Amniotic stem cell (primary cell): ENCODE measurements around the gene TSPAN17.

Experiments used
- DNase-seq: peaks from one replicate; lab custom pipeline; 2025; lab: John Stamatoyannopoulos, UW

The TSPAN17 gene

GRCh38 chr5:176642675-176643490 is 4.4 kb upstream of the TSPAN17 start:
- no peak for DNase-seq

GRCh38 chr5:176643491-176644219 is 3.6 kb upstream of the TSPAN17 start:
- no peak for DNase-seq

- no peak for DNase-seq
These were observed 3.0 kb upstream of the TSPAN17 start for GRCh38 chr5:176644294-176644693.

- DNase-seq = no peak
These were observed 2.2 kb upstream of the TSPAN17 start for GRCh38 chr5:176644878-176645670.

GRCh38 chr5:176646049-176646706 is 1.1 kb upstream of the TSPAN17 start:
- DNase-seq = no peak

GRCh38 chr5:176646707-176647029 is 616 bp upstream of the TSPAN17 start:
- no peak for DNase-seq

GRCh38 chr5:176647843-176648473 is 674 bp downstream of the TSPAN17 start:
- no peak for DNase-seq

- no peak for DNase-seq
These were observed 1.4 kb downstream of the TSPAN17 start for GRCh38 chr5:176648474-176649194.

- no peak for DNase-seq
These were observed 3.1 kb downstream of the TSPAN17 start for GRCh38 chr5:176650354-176650884.

- no peak for DNase-seq
These were observed 4.2 kb downstream of the TSPAN17 start for GRCh38 chr5:176651472-176651980.

- DNase-seq = no peak
These were observed 4.9 kb downstream of the TSPAN17 start for GRCh38 chr5:176652136-176652535.

GRCh38 chr5:176653401-176654385 is 6.4 kb downstream of the TSPAN17 start:
- DNase-seq = no peak

GRCh38 chr5:176654856-176655255 is 7.6 kb downstream of the TSPAN17 start:
- no peak for DNase-seq

GRCh38 chr5:176656467-176656990 is 9.2 kb downstream of the TSPAN17 start:
- no peak for DNase-seq

GRCh38 chr5:176658007-176658599 is 10.8 kb downstream of the TSPAN17 start:
- DNase-seq = peak; percentile 29

GRCh38 chr5:176658817-176659511 is 11.7 kb downstream of the TSPAN17 start:
- DNase-seq = no peak

GRCh38 chr5:176659512-176659839 is 12.2 kb downstream of the TSPAN17 start:
- no peak for DNase-seq

GRCh38 chr5:176659860-176660461 is 12.7 kb downstream of the TSPAN17 start:
- DNase-seq = no peak
